Right hindlimb (tissue), 1 donor: ENCODE results near the gene PNPLA2.

Source experiments
- DNase-seq: peaks from one replicate; pipeline ENCODE4 v3.0.0-alpha.2; 2018

PNPLA2 gene

GRCh38 chr11:799641-800316, 18.9 kb upstream of the PNPLA2 start:
- no peak for DNase-seq

DNA sequence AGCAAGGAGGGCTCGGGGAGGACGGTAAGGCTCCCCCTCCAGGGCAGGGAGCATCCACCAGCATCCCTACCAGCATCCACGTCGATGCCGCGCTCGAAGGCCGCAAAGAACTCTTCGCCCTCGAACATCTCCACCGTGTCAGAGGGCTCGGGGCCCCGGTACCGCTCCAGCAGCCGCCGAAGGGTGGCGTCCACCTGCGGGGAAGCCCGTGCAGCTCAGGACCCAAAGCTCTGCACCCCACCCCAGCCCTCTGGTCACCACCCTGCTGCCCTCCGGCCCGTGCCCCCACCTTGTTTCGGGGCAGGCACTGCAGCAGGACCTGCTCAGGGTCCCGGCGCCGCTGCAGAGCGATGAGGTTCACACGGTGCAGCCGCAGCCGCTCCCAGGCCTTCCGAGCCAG, 18.2 kb upstream of the PNPLA2 start:
- DNase-seq, result no peak

DNA sequence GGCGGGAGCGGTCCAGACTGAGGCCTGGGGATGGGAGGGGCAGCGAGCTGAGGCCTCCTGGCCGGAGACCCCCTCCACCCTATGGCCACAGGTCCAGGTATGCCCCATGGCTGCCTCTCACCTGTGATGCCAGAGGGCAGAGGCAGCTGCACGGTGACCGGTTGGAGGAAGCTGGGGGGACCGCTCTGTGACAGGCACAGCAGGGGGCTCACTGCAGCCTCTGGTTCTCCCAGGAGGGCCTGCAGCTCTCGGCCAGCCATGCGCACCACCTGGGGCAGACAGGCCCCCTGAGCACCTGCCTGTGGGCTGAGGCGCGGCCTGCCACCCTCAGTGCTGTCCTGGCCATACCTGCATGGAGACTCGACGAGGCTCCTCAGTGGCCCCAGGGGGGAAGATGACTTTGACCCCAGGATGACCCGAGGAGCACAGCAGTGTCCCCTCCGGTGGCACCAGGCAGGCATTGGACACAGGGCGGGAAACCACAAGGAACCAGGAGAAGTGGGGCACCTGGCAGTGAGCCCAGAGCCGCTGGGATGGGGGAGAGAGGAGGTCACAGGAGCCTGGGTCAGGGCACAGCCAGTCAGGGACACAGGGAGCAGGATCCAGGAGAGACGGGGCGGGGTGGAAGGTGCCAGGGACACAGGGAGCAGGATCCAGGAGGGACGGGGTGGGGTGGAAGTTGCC, 17.5 kb upstream of the PNPLA2 start:
- DNase-seq, result no peak

DNA sequence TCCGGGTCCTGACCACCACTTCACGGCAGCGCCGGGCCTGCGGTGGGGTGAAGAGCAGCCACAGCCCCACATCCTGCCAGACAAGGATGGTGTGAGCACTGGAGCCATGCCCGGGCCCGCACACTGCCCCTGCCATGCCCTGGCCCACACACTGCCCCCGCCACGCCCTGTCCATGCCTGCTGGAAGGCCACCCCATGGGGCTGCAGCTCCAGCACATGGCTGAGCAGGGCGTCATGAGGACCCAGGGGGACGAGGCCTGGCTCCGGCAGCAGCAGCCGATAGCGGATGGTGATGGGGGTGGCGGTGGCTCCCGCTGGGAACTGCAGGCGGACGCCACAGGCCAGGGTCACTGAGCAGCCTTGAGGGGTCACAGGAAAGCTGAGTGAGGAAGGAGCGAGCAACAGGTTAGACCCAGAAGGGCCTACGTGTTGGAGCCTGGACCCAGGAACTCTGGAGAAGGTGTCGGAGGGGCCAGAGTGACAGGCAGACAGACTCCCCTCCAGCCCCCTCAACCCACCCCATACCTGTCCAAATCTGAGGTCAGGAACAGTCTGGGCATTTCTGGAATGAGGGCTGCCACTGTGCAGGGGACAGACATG, 16.6 kb upstream of the PNPLA2 start:
- no peak for DNase-seq

DNA sequence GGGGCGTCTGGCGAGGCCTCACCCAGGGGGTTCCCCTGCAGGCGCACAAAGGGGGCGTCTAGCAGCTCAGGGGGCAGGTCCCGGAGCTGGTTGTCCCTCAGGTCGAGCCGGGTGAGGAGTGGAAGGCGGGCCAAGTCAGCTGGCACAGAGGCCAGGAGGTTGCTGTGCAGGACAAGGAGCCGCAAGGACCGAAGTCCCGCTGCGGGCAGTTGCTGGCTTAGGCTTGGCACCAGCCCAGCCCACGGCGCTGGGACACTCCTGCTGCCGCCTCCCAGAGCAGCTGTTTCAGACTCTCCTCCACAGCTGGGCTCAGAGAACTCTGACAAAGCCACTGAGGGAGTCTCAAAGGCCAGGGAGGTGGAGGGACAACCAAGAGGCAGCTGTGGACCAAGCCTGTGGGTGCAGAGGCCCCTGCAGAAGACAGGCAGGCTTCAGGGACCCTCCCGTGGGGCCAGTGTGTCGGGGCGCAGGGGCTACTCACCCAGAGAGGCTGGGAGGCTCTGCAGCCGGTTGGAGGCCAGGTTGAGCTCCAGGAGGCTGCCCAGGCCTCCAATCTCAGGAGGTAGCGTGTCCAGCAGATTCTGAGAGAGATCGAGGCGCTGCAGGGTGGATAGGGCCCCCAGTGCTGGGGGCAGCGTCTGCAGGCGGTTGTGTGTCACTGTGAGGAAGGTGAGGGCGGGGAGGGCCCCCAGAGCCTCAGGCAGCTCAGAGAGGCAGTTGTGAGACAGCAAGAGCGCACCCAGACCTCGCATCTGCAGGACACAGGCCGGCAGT, 15.8 kb upstream of the PNPLA2 start:
- no peak for DNase-seq

GRCh38 chr11:803467-803742, 15.3 kb upstream of the PNPLA2 start:
- no peak for DNase-seq

DNA sequence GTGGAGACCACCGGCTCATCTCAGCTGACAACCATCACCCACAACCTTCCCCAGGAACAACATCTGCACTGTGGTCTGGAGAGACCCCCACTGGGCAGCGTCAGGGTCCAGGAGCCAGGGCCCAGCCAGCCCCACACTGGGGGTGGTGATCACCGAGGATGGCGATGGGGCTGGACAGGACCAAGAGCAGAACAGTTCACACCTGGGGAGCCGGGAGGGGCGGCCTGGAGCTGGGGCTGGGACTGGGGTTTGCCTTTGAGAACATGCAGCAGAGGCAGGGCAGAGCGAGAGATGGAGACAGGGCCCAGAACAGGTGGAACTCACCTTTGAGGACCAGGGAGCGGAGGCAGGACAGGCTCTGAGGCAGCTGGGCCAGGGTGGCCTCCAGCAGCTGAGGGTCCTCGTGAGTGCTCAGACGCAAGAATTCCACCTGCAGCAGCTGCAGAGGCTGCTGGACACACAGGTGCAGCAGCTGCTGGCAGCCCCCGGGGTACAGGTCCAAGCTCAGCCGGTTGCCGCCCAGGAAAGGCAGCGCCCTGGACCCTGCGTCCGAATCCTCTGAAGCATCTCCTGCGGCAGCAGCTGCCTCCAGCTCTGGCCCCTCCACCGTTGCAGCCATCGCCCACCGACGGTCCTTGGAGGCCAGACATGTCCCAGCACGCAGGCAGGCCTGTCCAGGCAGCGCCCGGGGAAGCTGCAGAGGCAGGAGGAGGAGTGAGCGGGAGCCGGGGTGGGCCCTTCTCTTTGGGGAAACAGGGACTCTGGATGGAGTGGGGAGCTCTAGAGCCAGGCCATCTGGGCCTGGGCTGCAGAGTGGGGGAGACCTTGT, 14.7 kb upstream of the PNPLA2 start:
- DNase-seq, result no peak

- DNase-seq, result no peak
These were observed 14.1 kb upstream of the PNPLA2 start for GRCh38 chr11:804599-804964.

DNA sequence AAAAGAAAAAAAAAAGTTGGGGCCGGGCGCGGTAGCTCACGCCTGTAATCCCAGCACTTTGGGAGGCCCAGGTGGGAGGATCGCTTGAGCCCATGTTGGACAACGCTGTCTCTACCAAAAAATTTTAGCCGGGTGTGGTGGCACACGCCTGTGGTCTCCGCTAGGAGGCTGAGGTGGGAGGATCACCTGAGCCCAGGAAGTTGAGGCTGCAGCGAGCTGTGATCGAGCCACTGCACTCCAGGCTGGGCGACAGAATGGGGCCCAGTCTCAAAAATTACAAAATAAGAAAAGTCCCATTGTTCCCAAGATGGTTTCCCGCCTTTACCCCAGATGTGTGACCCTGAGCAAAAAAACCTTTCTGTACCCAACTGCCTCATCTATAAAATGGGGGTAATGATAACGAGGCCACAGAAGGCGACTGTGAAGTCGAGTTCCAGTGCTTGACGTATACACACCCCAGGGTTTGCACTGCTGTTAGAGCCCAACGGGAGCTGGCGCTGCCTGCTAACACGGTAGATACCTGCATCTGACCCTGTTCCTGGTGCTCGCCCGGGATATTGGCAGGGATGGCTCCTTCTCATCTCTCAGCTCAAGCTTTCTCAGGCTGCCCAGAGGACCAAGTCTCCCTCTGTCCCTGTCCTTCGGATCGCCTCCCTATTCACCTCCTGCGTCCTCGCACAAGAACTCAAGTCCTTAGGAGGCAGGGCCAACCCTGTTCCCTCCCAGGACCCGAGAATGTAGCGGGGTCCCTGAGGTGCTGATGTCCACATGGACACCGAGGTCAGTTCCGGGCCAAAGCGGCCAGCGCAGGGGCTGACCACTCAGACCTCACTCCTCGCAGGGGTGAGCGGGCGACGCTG, 10.1 kb upstream of the PNPLA2 start:
- no peak for DNase-seq

GRCh38 chr11:809287-810039, 9.3 kb upstream of the PNPLA2 start, which contains the start of gene RPLP2:
TSS of gene RPLP2 (plus strand) at chr11:809967. CDS start at chr11:810235, 268 bp downstream.
- peak; percentile 98 for DNase-seq

- DNase-seq, result no peak
These were observed 8.6 kb upstream of the PNPLA2 start for GRCh38 chr11:810040-810567.

DNA sequence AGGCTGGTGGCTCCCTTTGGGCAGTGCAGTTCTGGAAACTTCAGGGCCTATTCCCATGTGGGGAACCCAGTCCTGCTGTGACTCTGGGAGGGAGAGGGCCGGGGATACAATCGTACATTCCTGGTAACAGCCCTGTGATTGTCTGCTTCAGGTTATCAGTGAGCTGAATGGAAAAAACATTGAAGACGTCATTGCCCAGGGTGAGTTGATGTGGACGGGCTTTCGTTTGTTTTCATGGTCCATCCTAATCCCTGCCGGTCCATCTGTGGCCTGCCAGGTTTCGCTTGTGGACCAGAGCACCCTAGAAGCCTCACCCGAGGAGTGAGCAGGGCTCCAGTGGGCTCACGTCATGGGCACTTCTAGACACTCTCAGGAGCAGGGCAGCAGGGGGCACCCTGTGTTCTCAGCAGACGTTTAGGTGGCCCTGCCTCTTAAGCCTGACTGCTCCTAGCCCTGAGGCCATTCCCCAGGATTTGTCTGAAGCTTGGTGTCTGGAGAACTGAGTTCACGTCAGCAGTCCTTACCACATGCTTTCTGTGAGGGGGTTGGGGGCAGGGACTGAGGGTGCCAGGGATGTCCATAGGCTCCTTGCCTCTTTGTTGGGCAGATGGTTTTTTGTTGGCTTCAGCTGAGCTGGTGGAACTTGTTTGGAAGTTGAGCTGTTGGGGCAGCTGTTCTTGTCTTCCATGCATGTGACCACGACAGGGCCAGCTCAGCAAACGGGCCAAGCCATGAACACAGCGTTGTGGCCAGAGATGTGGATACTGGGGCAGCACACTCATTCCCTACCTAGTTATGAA, 7.1 kb upstream of the PNPLA2 start:
- no peak for DNase-seq

DNA sequence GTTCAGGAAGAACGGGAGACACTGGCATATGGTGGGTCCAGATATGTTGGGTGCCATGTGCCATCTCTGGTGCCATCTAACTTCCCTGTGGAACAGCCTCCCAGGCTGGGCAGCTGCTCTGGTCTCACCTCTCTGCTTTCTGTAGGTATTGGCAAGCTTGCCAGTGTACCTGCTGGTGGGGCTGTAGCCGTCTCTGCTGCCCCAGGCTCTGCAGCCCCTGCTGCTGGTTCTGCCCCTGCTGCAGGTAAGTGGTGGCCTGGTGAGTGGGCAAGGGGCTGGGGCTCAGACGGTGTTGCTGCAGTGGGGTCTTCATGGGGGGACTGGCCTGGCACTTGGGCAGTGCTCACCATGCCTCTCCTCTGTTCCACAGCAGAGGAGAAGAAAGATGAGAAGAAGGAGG, 6.3 kb upstream of the PNPLA2 start:
- no peak for DNase-seq

GRCh38 chr11:813072-813455, 5.7 kb upstream of the PNPLA2 start:
- no peak for DNase-seq

DNA sequence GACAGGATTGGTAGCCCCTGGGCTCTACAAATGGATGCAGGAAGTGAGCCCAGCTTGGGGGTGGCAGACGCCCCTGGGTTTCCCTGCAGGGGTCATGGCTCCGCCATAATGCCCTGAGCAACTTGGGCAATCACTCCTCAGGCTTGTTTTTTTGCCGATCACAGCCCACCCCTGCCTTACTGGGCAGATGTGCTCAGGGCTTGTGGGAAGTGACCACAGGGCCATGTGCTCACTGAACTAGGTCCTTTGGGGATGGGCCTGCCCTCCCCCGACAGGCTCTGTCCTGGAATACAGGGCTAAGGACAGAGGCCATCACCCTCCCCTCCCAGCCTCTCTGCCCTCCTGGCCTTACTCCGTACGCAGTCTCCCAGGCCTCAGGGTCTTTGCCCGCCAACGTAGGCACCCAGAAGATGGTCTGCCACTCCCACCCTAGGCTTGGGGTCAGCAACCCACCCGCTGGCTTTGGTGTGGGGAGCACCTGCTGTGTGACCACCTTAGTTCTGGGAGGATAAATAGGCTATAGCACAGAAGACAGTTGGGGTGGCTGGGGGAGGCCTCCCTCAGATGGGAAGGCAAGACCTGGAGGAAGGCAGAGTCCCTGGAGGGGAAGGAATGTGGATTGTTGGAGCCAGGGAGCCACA, 5.1 kb upstream of the PNPLA2 start:
- DNase-seq, result no peak

DNA sequence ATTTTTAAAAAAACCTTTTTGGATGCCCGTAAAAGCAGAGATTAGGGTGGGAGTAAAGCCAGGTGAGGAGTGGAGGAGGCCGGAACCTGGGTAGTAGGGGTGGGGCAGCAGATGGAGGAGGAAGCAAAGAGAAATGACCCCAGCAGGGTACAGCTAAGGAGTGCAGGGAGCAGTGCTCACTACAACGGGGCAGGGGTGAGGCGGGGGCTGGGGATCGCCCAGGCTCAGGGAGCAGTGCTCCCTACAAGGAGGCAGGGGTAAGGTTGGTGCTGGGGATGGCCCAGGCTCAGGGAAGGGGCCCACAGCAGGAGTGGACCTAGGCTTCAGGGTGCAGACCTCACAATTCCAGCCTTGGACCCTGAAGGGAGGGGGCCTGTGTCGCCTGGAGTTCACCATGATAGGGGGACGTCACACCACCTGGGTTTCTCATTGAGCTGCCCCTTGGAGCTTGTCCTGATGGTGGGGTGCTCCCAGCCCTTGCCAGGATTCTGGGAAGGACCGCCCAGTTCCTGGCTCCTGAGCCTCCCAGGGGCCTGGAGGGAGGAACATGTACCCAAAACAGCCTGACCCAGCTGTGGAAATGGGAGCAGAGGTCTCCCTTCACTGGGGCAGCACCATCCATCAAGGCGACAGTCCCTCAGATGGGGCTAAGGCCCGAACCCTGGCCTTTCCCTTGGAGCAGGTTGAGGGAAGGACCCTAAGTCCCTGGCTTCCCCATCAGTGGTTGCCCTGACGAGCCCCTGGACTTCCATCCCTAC, 2.9 kb upstream of the PNPLA2 start:
- DNase-seq, result no peak

GRCh38 chr11:816433-816779, 2.3 kb upstream of the PNPLA2 start:
- no peak for DNase-seq

DNA sequence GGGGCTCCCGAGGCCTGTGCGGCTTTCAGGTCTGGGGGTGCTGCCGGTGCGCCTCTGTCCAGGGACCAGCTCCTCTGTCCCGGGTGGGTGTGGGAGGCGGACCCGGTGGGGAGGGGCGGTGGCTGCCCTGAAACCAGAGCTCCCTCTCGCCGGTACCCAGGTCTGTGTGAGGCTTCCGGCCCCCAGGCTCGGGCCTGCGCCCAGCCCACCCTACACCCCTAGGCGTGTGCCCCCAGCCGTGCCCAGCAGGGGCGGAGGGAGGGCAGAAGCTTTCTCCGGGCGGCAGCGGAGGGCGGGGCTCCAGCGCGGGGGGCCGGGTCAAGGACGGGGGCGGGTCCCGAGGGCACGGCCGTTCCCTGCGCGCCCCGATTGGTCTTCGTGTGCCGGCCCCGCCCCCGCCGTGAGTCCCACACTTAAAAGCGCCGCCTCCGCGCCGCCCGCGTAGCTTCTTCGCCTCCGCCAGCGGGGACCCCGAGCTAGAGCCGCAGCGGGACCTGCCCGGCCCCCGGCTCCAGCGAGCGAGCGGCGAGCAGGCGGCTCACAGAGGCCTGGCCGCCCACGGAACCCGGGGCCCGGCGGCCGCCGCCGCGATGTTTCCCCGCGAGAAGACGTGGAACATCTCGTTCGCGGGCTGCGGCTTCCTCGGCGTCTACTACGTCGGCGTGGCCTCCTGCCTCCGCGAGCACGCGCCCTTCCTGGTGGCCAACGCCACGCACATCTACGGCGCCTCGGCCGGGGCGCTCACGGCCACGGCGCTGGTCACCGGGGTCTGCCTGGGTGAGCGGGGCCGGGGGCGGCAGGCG, 616 bp downstream of the PNPLA2 start:
- DNase-seq, result peak; percentile 92
